Activated T-helper 2 cell treated with anti-CD3 and anti-CD28 coated beads, Interferon-gamma antibody, Interleukin-2, Interleukin-4, amounts not matched to agents 10 μg/mL and 5 μg/mL and 100 μg/mL, durations not matched to agents 14 hours and 24 hours and 36 hours (primary cell): ENCODE measurements around the gene EDARADD. TPM values are rescaled to one million over a fixed set of nuclear protein-coding genes. Genes with fewer than 3 reads are reported as not detected.
"Not testable (repeated sequence)": the region's sequence is repeated elsewhere in the genome, so short reads cannot be mapped to it uniquely, and the experiment has no call there.

ENCODE experiments used
- DNase-seq: peaks from one replicate; pipeline ENCODE4 v3.0.0; 2021; ENCODE audit warnings: low spot score
- H3K27ac Mint-ChIP-seq: one replicate; pipeline ENCODE4 v1.8.0; 2021; ENCODE audit warnings: mixed read lengths
- H3K27me3 Mint-ChIP-seq: one replicate; pipeline ENCODE4 v1.8.0; 2021; ENCODE audit warnings: low read depth, mixed read lengths
- H3K36me3 Mint-ChIP-seq: one replicate; pipeline ENCODE4 v1.8.0; 2021; ENCODE audit warnings: low read depth, mixed read lengths
- H3K4me1 Mint-ChIP-seq: one replicate; pipeline ENCODE4 v1.8.0; 2021; ENCODE audit warnings: low read depth, mixed read lengths
- H3K4me3 Mint-ChIP-seq: one replicate; pipeline ENCODE4 v1.8.0; 2021; ENCODE audit warnings: low read depth, mild to moderate bottlenecking, moderate library complexity, mixed read lengths
- H3K9me3 Mint-ChIP-seq: one replicate; pipeline ENCODE4 v1.8.0; 2021; ENCODE audit warnings: mixed read lengths
- intact Hi-C: fragments of 100-400 bp; cut with micrococcal nuclease; formaldehyde crosslinking; loops from one replicate; pipeline ENCODE4 v1.15.1; 2023
- total RNA-seq: library from RNA; stranded (reverse); gene quantifications from 2 replicates; pipeline ENCODE4 v1.2.3, GENCODE V29; 2022

The EDARADD gene
- total RNA-seq = 53.8 and 54.8 TPM in 2 replicates

DNA sequence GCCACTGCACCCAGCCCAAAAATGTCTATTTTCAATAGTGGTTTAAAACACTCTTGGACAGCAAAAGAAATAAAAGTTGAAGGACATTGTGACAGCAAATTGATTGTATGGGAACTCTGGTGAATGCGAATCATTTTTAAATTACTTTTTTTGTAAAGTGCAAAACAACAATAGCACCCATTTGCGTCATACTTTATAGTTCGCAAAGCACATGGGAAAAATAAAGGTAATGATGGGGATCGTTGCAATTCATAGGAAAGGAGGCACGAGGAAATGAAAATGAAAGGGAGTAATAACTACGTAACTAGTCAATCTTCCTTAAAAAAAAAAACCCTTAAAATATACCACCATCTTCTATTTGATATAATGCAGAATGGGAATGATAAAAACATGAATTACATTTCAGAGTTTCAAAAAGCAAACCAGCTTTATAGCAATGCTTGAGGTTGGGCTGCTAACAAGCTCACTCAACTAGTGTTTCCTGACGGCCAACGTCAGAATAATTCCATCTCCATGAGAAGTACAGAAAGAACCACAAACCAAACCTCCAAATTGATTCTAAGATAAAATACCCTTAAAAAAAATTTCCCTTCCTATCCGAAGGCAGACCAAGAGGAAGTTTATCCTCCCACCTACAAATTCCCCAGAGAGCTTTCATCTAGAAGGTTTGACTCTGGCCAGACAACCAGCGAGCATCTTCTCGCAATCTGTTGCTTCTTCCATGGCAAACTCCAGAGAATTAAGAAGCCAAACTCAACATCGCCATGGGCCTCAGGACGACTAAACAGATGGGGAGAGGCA, at the start of gene EDARADD:
TSS of gene EDARADD (plus strand) at position 606 of the 801 bp plus-strand sequence. CDS start at position 765, 159 bp downstream.
- no peak for DNase-seq
- intact Hi-C loops = loop anchor here (10.0 kb wide), 1 partner anchor 401 kb away; the partner anchor contains the start of gene MTR
- Mint-ChIP-seq H3K27ac (peak within 1 kb of the TSS; percentile 79), H3K27me3 (peaks cover 14% of the 10 kb centered on the region), H3K9me3 (no peaks in the 10 kb centered on the region), H3K4me3 (peak within 1 kb of the TSS; percentile 84), H3K36me3 (peaks cover 32% of the 10 kb centered on the region), H3K4me1 (peaks cover 59% of the 10 kb centered on the region)

DNA sequence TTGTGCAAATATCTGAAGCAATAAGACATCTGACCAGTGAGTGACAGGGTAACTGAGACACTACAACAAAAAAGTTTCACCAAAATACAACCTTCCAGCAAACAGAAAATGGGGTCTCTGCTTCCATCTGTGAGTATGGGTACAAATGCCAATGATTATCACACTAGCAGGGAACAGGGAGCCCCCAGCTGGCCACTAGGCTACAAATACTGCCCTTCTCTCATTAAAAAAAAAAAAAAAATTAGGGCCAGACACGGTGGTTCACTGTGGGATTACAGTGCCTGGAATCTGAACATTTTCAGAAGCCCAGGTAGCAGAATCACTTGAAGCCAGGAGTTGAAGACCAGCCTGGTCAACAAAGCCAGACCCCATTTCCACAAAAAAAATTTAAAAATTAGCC, 48.4 kb upstream of the EDARADD start:
- intact Hi-C loops = no loop called here
- peaks cover 10% of the 10 kb centered on the region for H3K27me3 Mint-ChIP-seq
- H3K27ac Mint-ChIP-seq = no peak overlapping the region
- H3K4me1 Mint-ChIP-seq = peaks cover 2% of the 10 kb centered on the region
- no peak for DNase-seq
- H3K36me3 Mint-ChIP-seq = no peaks in the 10 kb centered on the region
- no peaks in the 10 kb centered on the region for H3K9me3 Mint-ChIP-seq
- H3K4me3 Mint-ChIP-seq = no peak overlapping the region

DNA sequence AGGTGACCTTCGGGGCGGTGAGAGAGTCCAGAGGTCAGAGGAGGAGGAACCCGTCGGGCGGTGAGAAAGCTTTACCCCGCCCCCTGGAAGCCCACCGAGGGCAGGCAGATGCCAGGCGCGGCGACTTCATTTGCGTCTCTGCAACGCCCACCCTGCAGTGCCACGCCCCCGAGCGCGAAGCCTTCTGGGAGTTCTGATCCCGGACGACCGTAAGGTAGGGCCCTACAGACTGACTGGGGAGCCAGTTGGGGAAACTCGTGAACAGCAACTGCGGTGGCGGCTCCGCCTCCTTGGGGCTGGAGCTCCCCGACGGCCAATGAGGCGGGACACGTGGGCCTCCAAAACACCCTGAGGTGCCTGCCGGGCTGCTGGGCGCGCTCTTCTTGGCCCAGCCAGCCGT, 46.0 kb upstream of the EDARADD start:
- intact Hi-C loops = no loop called here
- DNase-seq = no peak
- Mint-ChIP-seq H3K36me3 (no peaks in the 10 kb centered on the region), H3K27me3 (peaks cover 10% of the 10 kb centered on the region), H3K9me3 (no peaks in the 10 kb centered on the region), H3K4me3 (no peak overlapping the region), H3K27ac (no peak overlapping the region), H3K4me1 (peaks cover 2% of the 10 kb centered on the region)

DNA sequence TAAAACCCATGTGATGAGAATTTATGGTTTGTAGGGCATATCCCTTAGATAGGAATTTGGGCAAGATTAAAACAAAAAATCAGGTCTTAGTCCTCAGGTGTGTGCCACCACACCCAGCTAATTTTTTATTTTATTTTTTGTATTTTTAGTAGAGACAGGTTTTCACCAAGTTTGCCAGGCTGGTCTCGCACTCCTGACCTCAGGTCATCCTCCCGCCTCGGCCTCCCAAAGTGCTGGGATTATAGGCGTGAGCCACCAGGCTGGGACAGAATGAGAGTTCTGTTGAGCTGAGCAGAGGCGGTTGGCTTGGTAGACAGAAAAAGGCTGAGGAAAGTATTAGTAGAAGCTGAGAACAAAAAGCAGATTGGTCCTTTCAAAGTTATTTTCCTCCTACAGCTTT, 43.8 kb upstream of the EDARADD start:
- Mint-ChIP-seq H3K4me1 (peaks cover 2% of the 10 kb centered on the region), H3K9me3 (no peaks in the 10 kb centered on the region), H3K36me3 (no peaks in the 10 kb centered on the region), H3K4me3 (no peak overlapping the region), H3K27me3 (peaks cover 10% of the 10 kb centered on the region), H3K27ac (no peak overlapping the region)
- DNase-seq = no peak
- intact Hi-C loops = no loop called here

DNA sequence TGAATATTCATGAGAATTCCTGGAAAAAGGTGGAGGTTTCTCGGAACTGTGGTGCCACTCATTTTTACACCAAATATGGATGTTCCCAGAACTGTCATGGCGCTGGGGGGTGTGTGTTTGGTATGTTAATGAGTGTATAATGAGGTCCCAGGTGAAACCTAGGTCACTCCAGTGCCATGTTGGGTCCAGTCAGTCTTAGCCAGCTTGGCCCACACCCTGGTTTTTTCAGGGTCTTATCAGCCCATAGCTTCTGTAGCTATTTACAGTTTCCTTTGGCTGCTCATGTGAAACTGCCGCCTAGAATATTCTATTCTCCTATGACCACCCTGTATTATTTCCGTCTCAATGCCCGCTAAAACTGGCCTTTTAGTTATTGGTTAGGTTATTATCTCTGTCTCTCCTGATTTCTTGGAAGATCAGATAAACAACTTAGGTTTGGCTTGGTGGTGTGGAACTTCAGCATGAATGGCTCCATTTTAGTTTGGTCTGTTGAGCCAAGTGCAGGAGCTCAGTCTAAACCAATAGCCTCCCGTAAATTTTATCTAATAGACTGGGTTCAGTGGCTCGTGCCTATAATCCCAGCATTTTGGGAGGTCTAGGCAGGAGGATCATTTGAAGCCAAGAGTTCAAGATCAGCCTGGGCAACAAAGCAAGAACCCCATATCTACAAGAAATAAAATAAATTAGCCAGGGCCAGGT, 42.1 kb upstream of the EDARADD start:
- Mint-ChIP-seq H3K4me1 (no peaks in the 10 kb centered on the region), H3K27me3 (peaks cover 10% of the 10 kb centered on the region), H3K27ac (no peak overlapping the region), H3K36me3 (no peaks in the 10 kb centered on the region), H3K9me3 (no peaks in the 10 kb centered on the region), H3K4me3 (no peak overlapping the region)
- DNase-seq = no peak
- intact Hi-C loops = no loop called here

DNA sequence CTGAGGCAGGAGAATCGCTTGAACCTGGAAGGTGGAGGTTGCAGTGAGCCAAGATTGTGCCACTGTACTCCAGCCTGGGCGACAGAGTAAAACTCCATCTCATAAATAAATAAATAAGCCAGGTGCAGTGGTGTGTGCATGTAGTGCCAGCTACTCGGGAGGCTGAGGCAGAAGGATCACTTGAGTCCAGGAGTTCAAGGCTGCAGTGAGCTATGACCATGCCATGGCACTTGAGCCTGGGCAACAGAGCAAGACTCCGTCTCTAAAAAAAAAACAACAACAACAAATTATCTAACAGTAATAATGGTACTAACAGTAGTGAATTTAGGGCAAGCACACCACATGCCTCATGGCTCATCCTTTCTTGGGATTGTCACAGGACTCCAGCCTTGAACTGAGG, 41.3 kb upstream of the EDARADD start:
- H3K9me3 Mint-ChIP-seq, H3K27ac Mint-ChIP-seq, DNase-seq, intact Hi-C loops, H3K4me3 Mint-ChIP-seq, H3K4me1 Mint-ChIP-seq, H3K36me3 Mint-ChIP-seq, H3K27me3 Mint-ChIP-seq: not testable (repeated sequence)

DNA sequence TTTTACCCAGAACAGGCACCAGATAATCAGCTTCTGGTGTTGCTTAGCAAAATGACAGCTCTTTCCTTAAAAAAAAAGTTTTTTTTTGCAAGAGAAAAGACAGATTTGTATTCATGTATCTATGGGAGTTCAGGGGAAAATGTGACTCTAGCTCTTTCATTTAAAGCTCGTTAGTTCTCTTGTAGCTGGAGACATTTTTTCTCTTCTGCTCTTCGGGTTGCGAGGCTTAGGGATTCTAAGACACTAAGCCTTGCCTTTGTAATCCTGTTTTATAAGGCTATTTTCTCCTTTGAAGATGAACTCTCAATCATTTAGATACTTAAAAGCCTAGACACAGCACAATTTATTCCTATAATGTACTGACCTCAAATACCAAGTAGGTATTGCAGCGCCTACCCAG, 40.3 kb upstream of the EDARADD start:
- DNase-seq = no peak
- no peak overlapping the region for H3K4me3 Mint-ChIP-seq
- H3K27me3 Mint-ChIP-seq = peaks cover 10% of the 10 kb centered on the region
- intact Hi-C loops = no loop called here
- H3K4me1 Mint-ChIP-seq = no peaks in the 10 kb centered on the region
- no peaks in the 10 kb centered on the region for H3K36me3 Mint-ChIP-seq
- H3K9me3 Mint-ChIP-seq = peaks cover 13% of the 10 kb centered on the region
- H3K27ac Mint-ChIP-seq = no peak overlapping the region

DNA sequence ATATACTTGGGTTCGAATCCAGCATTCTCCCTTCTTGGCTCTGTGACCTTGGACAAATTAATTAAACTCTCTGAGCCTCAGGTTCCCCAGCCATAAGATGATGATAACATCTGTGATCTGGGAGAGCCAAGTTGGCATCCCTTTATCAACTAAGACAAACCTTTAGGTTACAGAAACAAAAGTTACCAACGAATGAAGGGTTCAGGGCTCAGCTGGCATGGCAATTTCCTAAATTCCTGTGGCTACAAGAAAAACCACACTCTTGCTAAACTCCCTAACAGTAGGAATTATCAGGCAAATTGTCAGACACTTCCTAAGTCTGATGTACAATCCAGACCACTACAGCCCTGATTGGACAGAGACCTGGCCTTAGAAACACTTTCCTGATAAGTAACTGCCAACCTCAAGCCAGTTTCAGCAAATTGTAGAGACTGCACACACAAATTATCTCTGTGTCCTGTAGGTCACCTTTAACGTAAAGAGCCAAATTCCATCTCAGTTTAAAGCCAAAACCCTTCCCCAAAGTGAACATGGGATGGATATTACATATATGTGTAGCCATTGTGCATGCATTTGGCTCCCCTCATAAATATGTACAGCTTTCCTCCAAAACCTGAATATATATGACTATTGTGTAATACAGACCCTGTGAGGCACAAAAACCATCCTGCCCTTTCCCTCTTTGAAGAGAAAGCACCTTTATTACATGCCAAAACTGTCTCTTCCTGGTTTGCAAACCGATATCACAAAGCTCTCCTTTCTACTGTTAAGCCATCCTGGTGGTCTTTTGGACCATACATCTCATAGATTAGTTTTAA, 39.5 kb upstream of the EDARADD start:
- Mint-ChIP-seq H3K36me3 (no peaks in the 10 kb centered on the region), H3K27me3 (peaks cover 7% of the 10 kb centered on the region), H3K27ac (no peak overlapping the region), H3K4me3 (no peak overlapping the region), H3K9me3 (peaks cover 17% of the 10 kb centered on the region), H3K4me1 (no peaks in the 10 kb centered on the region)
- intact Hi-C loops = no loop called here
- no peak for DNase-seq

DNA sequence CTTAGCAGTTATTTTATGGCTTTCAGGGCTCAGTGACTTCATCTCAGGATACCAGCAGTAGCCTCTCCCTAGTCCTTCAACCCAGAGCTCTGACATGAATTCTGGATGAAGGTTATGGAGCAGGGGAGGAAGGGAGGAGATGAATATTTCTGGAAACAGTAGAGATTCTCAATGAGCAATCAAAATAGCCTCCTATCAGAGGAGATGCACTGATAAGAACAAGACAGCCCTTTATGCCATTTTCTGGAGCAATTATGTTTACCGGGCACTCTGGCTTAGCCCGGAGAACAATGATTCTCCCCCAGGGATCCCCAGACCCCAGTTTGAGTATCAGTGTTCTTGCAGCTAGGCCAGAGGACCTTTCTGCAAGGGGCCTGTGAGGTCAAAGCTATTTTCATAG, 37.9 kb upstream of the EDARADD start:
- intact Hi-C loops = no loop called here
- Mint-ChIP-seq H3K27me3 (no peaks in the 10 kb centered on the region), H3K4me3 (no peak overlapping the region), H3K27ac (no peak overlapping the region), H3K4me1 (no peaks in the 10 kb centered on the region), H3K36me3 (no peaks in the 10 kb centered on the region), H3K9me3 (peaks cover 17% of the 10 kb centered on the region)
- DNase-seq = no peak

DNA sequence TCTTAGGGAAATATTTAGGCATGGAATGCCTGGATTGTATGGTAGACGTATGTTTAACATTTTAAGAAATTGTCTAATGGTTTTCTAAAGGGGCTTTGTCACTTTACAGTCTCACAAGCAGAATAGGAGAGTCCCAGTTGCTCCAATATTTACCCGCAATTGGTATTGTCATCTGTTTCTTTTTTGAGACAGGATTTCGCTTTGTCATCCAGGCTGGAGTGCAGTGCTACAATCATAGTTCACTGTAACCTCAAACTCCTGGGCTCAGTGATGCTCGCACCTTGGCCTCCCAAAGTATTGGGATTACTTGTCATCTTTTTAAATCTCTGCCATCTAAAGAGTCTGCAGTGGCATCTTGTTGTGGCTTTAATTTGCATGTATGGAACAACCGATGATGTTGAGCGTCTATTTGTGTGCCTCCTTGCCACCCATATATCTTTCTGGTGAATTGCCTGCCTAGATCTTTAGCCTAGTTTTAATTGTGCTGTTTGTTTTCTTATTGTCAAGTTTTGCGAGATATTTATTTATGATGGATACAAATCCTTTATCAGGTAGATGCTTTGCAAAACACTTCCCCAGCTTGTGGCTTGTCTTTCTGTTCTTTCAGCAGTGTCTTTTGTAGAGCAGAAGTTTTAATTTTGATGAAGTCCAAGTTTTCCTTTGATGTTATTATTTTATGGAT, 32.0 kb upstream of the EDARADD start:
- Mint-ChIP-seq H3K27ac (no peak overlapping the region), H3K4me3 (no peak overlapping the region), H3K36me3 (no peaks in the 10 kb centered on the region), H3K4me1 (no peaks in the 10 kb centered on the region), H3K9me3 (peaks cover 17% of the 10 kb centered on the region), H3K27me3 (peaks cover 13% of the 10 kb centered on the region)
- intact Hi-C loops = no loop called here
- DNase-seq = no peak

DNA sequence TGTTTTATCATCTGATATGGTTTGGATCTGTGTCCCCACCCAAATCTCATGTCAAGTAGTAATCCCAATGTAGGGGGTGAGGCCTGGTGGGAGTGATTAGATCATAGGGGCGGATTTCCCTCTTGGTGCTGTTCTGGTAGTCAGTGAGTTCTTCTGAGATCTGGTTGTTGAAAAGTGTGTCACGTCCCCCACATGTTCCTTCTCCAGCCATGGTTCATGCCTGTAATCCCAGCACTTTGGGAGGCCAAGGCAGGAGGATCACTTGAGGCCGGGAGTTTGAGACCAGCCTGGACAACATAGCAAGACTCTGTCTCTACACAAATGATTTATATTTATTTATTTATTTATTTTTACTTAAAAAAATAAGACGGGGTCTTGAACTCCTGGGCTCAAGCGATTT, 30.8 kb upstream of the EDARADD start:
- intact Hi-C loops = no loop called here
- H3K9me3 Mint-ChIP-seq = peaks cover 10% of the 10 kb centered on the region
- no peak overlapping the region for H3K4me3 Mint-ChIP-seq
- H3K27me3 Mint-ChIP-seq = peaks cover 13% of the 10 kb centered on the region
- no peaks in the 10 kb centered on the region for H3K4me1 Mint-ChIP-seq
- no peaks in the 10 kb centered on the region for H3K36me3 Mint-ChIP-seq
- no peak for DNase-seq
- no peak overlapping the region for H3K27ac Mint-ChIP-seq

DNA sequence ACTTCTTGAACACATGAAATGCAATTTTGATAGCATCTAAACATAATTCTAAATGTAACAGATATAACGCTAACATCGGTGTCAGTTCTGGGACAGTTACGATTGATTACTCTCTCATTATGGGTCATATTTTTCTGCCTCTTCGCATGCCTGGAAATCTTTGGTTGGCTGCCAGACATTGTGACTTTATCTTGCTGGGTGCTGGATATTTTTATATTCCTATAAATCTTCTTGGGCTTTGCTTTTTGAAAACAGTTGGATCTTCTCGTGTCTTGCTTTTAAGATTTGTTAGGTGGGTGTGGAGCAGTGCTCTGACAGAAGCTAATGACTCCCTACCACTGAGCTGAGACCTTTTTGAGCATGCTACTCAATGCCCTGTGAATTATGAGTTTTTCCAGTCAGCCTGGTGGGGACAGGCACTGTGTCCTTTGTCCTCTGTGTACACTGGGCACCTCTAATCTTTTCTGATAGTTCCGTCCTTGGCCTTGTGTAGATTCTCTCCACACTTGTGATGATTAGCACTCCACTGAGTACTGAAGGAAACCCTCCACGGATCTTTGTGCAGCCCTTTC, 28.0 kb upstream of the EDARADD start:
- H3K36me3 Mint-ChIP-seq = no peaks in the 10 kb centered on the region
- H3K4me3 Mint-ChIP-seq = no peak overlapping the region
- no peaks in the 10 kb centered on the region for H3K9me3 Mint-ChIP-seq
- H3K4me1 Mint-ChIP-seq = peaks cover 8% of the 10 kb centered on the region
- peaks cover 13% of the 10 kb centered on the region for H3K27me3 Mint-ChIP-seq
- no peak overlapping the region for H3K27ac Mint-ChIP-seq
- no peak for DNase-seq
- intact Hi-C loops = no loop called here
